Jurkat, Clone E6-1 (cell line): Measurements from ENCODE around the gene CCM2L.
A peak's percentile ranks its signal among the peaks of the same experiment; 100 is the strongest.
"Not testable (repeated sequence)": the region's sequence is repeated elsewhere in the genome, so short reads cannot be mapped to it uniquely, and the experiment has no call there.

Experiments
- DNase-seq: peaks from one replicate; pipeline ENCODE4 v3.0.0-alpha.2; 2011; ENCODE audit warnings: low read depth, low spot score
- H3K4me3 ChIP-seq: 2 replicates; pipeline ENCODE4 v1.5.1; 2011; ENCODE audit warnings: mild to moderate bottlenecking, low read length, control low read depth, moderate library complexity

The CCM2L gene

DNA sequence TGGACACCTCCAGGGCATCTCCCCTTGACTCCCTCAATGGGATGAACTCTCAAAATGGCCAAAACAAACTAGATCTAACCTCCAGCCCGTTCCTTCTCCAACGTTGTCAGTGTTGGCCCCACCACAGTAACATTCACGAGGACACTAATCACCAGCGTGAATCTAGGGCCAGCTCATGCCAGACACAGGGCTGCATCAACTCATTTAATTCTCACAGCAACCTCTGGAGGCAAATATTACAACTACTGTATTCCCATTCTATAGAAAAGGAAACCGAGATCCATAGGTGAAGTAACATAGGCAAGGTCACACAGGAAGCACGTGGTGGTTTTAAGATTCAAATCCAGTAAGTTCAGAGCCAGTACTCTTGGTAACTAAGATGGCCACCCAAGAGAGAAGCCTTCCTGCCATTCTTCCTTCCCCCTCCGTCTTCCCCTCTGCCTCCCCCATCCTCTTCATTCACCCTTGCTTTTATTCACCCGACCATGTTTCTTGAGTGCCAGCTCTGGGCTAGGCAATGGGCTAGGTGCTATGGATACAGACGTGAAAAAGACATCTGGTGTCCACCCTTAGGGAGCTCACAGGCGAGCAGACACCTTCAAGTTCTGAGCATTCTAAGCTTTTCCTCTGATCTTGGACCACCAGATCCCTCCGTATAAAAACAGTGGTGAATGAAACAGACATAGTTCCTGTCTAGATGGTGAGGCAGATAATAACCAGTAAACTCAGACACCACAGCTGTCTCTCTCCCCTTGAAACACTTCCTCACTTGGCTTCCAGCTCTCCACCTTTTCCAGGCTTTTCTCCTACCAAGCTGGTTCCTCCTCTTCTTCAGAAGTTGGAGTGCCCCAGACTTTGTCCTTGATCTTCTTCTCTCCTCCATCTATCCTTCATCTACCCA lies 9.6 kb downstream of the CCM2L start:
- peak overlapping the region; percentile 21 for H3K4me3 ChIP-seq

DNA sequence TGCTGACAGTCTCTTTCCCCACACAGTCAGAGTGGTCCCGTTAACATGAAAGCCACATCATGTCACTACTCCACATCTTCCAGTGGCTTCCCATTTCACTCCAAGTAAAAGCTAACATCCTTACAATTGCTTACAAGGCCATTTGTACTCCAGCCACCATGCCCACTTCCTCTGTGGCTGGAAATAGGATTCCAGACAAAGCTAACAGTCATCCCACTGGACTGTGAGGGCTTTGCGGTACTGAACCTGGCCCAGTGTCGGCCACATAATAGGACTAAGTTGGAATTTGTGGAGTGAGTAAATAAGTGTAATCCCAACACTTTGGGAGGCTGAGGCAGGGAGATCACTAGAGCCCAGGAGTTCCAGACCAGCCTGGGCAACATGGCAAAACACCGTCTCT lies 10.9 kb downstream of the CCM2L start:
- H3K4me3 ChIP-seq: no peak overlapping the region
- DNase-seq: no peak

More for the DNA sequence above, 9.6 kb downstream of the CCM2L start:
- DNase-seq: peak; percentile 46

DNA sequence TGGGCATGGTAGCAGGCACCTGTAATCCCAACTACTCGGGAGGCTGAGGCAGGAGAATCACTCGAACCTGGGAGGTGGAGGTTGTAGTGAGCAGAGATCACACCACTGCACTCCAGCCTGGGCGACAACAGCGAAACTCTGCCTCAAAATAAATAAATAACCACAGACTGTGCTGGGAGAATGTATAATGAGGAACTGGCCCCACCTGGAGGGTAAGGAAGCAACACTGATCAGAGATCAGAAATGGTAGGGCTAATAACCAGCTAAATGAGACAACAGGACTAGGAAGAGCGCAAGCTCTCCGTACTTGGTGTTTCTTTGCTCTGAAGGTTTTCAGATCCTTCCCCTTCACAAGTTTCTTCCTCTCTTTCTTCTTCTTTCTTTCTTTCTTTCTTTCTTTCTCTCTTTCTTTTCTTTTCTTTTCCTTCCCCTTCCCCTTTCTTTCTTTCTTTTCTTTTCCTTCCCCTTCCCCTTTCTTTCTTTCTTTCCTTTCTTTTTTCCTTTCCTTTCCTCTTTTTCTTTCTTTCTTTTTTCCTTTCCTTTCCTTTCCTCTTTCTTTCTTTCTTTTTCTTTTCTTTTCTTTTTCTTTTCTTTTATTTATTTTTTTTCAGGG lies 14.6 kb downstream of the CCM2L start:
- H3K4me3 ChIP-seq: no peak overlapping the region
- no peak for DNase-seq

DNA sequence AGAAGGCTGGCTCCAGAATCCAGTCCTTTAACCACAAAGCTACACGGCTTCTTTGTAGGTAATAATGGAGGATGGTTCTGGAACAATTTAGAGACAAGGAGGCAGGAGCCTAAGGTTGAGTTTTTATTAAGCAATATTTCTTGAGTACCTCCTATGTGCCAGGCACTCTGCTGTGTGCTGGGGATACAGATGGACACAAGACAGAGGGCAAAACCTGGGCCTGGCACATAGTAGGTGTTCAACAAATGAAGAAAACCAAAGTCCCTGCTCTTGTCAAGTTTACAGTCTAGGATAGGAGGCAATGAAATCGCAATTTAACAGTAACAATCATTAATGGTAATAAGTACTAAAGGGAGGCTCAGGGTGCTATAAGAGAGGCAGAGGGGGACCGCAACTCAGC lies 17.4 kb downstream of the CCM2L start:
- DNase-seq: no peak
- H3K4me3 ChIP-seq: no peak overlapping the region

DNA sequence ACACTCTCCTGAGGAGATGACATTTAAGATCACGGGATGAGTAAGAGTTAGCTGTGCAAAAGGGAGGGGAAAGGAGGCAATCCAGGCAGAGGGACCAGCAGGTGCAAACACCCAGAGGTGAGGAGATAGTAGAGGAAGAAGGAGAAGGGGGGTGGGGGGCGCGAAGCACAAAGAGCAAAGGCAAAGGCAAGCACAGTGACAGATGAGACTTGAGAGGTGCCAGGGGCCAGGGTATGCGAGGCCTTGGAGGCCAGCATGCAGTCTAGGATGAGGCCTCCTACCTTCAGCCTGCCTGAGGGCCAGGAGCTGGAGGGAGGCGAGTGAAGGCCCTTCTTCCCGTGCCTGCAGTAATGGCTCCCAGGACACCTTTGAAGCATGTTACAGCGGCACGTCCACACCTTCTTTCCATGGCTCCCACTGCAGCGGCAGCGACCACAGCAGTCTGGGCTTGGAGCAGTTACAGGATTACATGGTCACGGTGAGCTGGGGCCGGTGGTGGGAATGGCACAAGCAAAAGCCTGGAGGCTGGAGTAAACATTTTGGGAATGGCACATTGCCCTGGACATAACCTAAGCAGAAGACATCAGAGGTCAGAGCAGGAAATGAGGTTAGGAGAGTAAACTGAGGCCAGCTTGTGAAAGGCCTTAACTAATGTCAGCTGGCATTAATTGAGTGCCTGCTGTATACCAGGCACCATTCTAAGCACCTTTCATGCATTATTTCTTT lies 18.6 kb downstream of the CCM2L start:
- no peak for DNase-seq
- no peak overlapping the region for H3K4me3 ChIP-seq

DNA sequence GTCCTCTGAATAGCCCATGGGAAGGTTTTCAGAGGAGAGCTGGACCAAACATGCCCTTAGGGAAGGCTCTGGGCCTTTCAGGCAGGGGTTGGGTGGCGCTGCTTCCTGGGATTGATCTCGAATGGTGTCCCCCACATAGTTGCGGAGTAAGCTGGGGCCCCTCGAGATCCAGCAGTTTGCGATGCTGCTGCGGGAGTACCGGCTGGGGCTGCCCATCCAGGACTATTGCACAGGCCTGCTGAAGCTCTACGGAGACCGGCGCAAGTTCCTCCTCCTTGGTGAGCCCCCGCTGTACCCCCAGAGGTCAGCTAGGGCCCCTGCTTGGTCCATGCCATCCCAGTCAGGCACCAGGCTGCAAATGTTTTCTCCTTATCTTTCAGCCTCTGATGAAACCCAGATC lies 19.3 kb downstream of the CCM2L start:
- no peak overlapping the region for H3K4me3 ChIP-seq
- DNase-seq: no peak

DNA sequence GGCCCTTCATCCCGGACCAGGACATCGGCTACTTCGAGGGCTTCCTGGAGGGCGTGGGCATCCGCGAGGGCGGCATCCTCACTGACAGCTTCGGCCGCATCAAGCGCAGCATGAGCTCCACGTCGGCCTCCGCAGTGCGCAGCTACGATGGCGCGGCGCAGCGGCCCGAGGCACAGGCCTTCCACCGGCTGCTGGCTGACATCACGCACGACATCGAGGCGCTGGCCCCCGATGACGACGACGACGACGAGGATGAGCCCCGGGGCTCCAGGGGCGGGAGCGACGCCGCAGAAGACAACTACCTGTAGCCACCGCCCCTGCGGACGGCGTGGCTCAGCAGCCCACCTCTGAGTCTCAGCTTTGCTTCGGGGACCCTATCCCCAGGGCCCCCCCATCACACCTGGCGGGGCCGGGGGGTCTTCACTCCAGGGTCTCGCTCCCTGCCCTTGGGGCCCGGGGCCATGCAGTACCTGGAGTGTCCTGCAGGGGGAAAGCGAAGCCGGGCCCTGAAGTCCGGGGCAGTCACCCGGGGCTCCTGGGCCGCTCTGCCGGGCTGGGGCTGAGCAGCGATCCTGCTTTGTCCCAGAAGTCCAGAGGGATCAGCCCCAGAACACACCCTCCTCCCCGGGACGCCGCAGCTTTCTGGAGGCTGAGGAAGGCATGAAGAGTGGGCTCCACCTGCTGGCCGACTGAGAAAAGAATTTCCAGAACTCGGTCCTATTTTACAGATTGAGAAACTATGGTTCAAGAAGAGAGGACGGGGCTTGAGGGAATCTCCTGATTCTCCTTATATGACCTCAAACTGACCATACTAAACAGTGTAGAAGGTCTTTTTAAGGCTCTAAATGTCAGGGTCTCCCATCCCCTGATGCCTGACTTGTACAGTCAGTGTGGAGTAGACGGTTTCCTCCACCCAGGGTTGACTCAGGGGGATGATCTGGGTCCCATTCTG lies 21.0 kb downstream of the CCM2L start:
- DNase-seq: peak; percentile 52
- peak overlapping the region; percentile 36 for H3K4me3 ChIP-seq

DNA sequence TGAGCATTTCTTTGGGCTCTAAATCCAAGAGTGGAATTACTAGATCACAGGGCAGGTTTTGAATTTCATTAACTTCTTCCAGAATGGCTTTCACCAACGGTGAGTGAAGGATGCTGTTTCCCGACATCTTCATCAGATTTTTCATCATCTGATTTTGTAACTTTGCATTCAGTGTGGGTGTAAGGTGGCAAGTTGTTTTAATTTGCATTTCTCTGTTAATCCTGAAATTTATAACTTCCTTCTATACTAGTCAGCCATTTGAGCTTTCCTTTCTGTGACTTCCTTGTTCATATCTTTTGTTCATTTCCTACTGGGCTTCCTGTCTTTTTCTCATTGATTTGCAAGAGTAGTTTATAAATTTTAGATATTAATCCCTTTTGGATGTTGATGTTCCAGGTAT lies 23.1 kb downstream of the CCM2L start:
- no peak for DNase-seq
- H3K4me3 ChIP-seq: no peak overlapping the region

DNA sequence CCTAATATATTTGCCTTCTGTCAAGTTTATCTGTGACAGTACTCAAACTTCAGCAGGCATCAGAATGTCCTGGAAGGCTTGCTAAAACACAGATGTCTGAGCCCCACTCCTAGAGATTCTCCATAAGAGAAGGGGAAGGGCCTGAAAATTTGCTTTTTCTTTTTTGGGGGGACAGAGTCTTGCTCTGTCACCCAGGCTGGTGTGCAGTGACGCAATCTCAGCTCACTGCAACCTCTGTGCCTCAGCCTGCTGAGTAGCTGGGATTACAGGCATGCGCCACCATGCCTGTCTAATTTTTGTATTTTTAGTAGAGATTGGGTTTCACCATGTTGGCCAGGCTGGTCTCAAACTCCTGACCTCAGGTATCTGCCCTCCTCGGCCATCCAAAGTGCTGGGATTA lies 23.5 kb downstream of the CCM2L start:
- not testable (repeated sequence) for H3K4me3 ChIP-seq, DNase-seq

DNA sequence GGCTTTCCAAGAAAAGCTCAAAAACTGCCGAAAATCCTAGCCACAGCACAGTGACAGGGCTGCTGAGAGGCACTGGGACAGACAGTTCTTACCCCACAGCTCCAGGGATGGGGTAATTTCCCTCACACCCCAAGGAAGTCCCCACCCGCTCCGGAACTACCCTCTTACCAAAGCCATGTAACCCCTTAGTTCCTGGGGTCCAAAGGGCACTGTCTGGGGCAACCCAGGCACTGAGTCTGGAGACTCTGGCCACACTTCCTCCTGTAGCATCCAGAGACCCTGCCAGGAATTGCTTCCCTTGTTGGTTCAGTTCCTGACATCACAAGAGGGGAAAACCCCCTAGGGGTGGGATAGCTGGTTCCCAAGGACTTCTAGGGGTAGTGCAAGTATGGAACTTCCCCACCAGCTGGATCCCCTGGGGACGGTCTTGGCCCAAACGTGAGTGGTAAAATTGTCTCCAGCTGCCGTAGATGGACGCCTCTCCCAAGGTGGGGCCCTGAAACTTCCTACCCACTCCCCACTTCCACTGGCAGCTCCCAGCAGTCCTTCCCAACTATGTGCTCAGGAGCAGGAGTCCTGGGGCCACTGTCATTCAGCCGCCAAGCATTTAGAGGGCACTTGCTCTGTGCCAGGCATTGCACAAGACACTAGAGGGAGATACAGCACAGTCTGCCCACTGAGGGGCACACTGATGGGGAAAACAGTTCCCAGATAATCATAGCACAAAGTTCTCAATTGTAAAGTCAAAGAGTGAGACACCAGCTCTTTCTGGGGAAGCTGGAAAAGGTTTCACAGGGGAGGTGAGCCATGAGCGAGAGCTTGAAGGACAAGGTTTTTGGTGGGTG lies 24.6 kb downstream of the CCM2L start:
- no peak for DNase-seq
- H3K4me3 ChIP-seq: no peak overlapping the region

DNA sequence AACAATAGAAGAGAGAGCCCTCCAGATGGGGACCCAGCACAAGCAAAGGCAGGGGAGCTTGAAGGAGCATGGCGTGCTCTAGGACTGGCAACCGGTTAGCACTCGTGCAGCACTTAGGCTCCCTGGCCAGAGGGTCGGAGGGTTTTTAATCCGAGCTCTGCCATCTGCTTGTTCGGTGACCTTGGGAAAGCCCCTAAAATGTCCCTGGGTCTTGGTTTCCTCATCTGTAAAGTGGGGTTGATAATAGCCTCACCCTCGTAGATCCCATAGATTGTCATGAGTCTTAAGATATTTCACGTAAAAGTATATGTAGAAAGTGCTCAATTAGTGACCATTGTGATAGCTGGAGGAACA lies 25.2 kb downstream of the CCM2L start:
- DNase-seq: no peak
- no peak overlapping the region for H3K4me3 ChIP-seq

DNA sequence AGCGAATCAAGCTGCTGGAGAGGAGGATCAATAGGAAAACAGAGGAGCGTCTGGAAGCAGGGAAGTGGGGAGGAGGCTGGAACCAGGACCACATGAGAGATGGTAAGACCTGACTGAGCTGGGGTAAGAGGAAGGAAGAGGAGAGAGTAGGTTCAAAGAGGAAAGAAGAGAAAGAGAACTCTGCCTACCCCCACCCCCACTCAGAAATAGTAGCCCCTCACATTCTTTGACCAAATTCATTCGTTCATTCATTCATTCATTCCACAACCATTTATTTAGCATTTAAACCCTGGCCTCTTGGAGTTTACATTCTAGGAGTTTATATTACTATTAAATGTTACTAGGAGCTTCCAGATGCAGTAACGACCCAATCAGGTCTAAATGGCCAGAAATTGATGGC lies 26.0 kb downstream of the CCM2L start:
- DNase-seq: no peak

DNA sequence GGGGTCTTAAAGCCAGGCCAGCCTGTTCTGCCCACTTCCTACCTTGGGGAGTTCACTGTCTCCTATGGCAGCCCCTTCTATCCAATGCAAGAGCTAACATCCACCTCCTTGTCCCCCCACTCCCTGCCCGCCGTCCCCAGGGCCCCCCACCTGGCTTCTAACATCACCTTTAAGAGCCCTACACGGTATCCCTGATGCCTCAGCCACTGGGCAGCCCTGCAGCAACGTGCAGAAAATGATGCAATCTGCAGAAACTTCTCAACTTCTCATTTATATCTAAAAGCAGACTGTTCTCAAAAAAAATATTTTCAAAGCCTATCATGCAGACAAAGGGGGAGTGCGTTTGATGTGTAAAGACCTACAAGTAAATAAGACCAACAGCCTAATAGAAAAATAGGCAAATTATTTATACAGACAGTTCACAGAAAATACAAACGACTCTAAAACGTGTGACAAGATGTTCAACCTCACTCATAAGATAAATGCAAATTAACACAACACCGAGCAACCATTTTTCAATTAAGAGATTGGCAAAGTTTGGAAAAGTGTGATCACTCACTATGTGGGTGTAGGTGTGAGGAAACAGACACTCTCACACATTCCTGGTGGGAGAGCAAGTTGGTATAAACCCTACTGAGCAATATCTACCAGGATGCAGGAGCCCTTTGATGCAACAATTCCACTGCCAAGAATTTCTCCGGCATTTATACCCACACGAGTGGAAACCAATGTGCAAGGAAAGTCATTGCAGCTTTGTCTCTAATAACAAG lies 26.7 kb downstream of the CCM2L start:
- no peak overlapping the region for H3K4me3 ChIP-seq
- DNase-seq: no peak

More for the DNA sequence above, 26.0 kb downstream of the CCM2L start:
- no peak overlapping the region for H3K4me3 ChIP-seq

DNA sequence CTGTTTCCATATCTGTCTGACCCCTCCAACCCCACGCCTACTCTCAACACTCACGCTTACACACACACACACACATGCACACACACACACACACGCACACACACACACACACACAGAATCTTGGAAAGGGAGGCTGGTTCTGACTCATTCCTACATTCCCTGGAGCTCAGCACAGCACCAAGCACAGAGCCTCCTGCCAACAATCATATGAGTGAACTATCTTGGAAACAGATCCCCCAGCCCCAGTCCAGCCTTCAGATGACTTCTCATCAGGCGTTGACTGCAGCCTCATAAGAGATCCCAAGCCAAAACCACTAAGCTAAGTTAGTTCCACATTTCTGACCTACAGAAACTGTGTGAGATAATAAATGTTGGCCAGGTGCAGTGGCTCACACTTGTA lies 27.7 kb downstream of the CCM2L start:
- H3K4me3 ChIP-seq: no peak overlapping the region
- DNase-seq: no peak

DNA sequence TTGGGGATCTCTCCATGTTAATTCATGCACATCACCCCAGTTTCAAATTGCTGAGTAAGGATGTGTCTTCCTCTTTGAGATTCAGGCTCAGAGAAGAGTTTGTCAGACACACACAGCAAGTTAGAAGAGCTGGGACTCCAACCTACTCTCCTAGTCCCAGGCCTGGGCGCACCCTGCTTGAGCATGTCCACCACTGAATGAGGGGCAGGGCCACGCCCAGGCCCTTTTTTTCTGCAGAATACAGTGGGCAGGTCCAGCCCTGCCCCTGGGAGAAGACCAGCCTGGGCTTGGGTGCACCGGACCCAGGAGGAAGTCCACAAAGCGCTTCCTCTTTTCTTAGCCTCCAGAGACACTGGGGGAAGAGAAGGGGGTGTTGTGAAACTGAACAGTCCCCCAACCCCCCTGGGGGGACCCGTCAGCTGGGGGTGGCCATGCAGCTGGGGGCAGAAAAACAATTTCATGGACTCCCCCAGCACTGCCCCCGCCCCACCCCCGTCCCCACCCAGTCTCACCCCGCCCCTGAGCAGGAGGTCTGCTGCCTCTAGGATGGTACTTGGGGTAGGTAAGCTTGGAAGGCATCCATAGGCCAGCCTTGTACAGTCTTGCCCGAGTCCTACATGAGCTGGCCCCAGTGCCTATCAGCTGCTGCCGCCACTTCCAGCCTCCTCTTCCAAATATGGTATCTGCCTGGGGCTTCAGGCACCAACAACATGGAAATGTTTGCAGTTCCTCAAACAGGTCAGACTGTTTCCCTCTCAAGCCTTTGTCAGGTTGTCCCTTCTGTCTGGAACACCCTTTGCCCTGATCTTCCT lies 30.1 kb downstream of the CCM2L start:
- no peak overlapping the region for H3K4me3 ChIP-seq
- DNase-seq: no peak

DNA sequence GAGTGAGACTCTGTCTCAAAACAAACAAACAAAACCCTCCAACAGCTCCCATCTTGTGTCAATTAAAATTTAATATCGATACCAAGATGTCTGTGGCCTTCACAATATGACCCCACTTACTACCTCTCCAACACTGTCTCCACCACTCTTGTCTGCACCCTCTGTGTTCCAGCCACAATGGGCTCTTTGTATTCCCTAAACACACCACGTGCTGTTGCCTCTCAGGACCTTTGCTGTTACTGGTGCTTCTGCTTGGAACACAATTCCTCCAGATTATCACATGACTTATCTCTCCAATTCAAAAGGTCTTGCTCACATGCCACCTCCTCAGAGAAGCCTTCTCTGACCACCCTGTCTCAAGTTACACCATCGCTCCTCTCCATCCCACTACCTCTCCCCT lies 35.8 kb downstream of the CCM2L start:
- no peak for DNase-seq

DNA sequence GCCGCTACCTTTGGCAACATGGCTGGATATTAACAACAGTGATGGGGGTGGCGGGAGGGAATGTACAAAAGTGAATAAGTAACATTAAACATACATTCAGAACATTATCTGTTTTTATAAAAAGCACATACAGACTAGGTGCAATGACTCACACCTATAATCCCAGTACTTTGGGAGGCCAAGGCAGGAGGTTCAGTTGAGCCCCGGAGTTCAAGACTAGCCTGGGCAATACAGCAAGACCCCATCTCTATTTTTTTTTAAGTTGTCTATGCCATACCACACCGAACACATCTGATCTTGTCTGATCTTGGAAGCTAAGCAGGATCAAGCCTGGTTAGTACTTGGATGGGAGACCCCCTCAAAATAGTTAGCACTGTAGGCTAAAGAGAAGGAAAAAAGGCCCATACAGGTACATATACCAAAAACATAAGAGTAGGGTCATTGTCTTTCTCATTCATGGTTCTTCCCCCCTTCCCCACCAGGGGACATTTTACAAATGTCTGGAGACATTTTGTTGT lies 40.1 kb downstream of the CCM2L start:
- H3K4me3 ChIP-seq: no peak overlapping the region
- no peak for DNase-seq

More for the DNA sequence above, 35.8 kb downstream of the CCM2L start:
- no peak overlapping the region for H3K4me3 ChIP-seq
